ENCODE data around the gene PDZD2. TPM values are rescaled to one million over a fixed set of nuclear protein-coding genes. Genes with fewer than 3 reads are reported as not detected.
A peak's percentile ranks its signal among the peaks of the same experiment; 100 is the strongest.

The PDZD2 gene
- total RNA-seq, 4 donors from 2014 or later: 13.7 to 26.7 (median 24.1) TPM

DNA sequence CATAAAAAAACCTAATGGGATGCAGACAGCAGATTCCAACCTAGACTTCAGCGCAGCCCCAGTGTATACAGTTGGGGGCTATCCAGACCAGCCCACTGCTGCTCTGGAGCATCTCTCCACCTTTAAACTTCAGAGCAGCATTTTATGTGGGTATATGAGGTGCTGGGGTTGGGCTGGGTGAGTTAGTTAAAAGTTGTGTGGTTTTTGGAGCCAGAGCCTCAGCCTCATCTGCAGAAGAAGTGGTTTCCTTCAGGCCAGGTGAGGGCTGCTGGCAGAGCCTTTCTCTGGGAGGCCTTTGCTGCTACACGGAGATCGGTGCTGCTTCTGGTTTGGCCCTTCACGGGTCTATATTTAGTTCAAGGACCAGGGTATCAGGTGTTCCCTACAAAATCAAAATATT, 228.3 kb downstream of the PDZD2 start:
- Histone ChIP-seq H3K4me3 (no peak overlapping the region), H3K27me3 (peaks cover 0 to 3% (median 0%) of the 10 kb centered on the region in 4 donors), H3K27ac (no peak overlapping the region), H3K36me3 (no peaks in the 10 kb centered on the region), H3K4me1 (peaks cover 0 to 9% (median 0%) of the 10 kb centered on the region in 3 donors), H3K9me3 (no peaks in the 10 kb centered on the region)
- DNase-seq: no peak
- no peak for TF ChIP-seq CTCF (IDR thresholded peaks at IDR 0.05)
- no peak for TF ChIP-seq POLR2A (IDR thresholded peaks at IDR 0.05)
- intact Hi-C loops (cut with DNase I): no loop called here
- WGBS, 2 donors: 54 to 93% methylated on average over 4 of the region's 4 CpGs

DNA sequence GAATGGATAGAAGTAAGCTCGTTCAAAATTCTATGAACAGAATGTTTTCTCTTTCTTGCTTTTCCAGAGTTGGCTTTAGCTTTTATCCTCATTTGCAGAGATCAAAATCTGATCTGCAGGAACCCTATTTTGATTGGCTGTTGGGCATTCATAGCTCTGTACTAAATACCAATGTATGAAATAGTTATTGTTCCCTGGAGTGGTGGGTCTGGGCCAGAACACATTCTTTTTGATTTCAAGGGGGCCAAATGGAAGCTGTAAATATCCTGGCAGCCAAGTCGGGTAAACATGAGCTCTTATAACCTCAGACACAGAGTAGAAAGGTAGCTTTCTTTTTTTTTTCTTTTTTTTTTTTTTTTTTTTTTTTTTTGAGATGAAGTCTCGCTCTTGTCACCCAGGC, 241.5 kb downstream of the PDZD2 start:
- no peak for DNase-seq
- Histone ChIP-seq H3K36me3 (no peaks in the 10 kb centered on the region), H3K4me1 (peaks cover 0 to under 1% (median 0%) of the 10 kb centered on the region in 3 donors), H3K4me3 (no peak overlapping the region), H3K9me3 (no peaks in the 10 kb centered on the region), H3K27ac (no peak overlapping the region), H3K27me3 (no peaks in the 10 kb centered on the region)
- TF ChIP-seq CTCF (IDR thresholded peaks at IDR 0.05) (no peak), POLR2A (IDR thresholded peaks at IDR 0.05) (no peak)
- WGBS, 2 donors: 89 to 92% methylated on average over 2 of the region's 3 CpGs
- intact Hi-C loops (cut with DNase I): no loop called here

GRCh38 chr5:31884896-31885295, 246.0 kb downstream of the PDZD2 start:
- Histone ChIP-seq H3K4me1 (peaks cover 0 to 33% (median 0%) of the 10 kb centered on the region in 3 donors), H3K27ac (no peak overlapping the region), H3K9me3 (no peaks in the 10 kb centered on the region), H3K27me3 (no peaks in the 10 kb centered on the region), H3K4me3 (no peak overlapping the region), H3K36me3 (no peaks in the 10 kb centered on the region)
- WGBS, 2 donors: 45 to 59% methylated on average over 5 of the region's 5 CpGs
- intact Hi-C loops (cut with DNase I): no loop called here
- TF ChIP-seq CTCF (IDR thresholded peaks at IDR 0.05) (no peak), POLR2A (IDR thresholded peaks at IDR 0.05) (no peak)
- no peak for DNase-seq

- H3K4me1 ChIP-seq: peaks cover 0 to 46% (median 0%) of the 10 kb centered on the region in 3 donors
- no peaks in the 10 kb centered on the region for H3K36me3 ChIP-seq
- H3K27me3 ChIP-seq: no peaks in the 10 kb centered on the region
- peak overlapping the region in 1 of 4 donors; percentile 13 for H3K27ac ChIP-seq
- intact Hi-C loops (cut with DNase I): no loop called here
- no peak overlapping the region for H3K4me3 ChIP-seq
- H3K9me3 ChIP-seq: no peaks in the 10 kb centered on the region
- TF ChIP-seq CTCF (IDR thresholded peaks at IDR 0.05) (no peak), POLR2A (IDR thresholded peaks at IDR 0.05) (no peak)
- DNase-seq: no peak
- 40 to 42% methylated on average over 3 to 4 of the region's 4 CpGs for WGBS, 2 donors
Measured at GRCh38 chr5:31886206-31886605, 247.3 kb downstream of the PDZD2 start.

GRCh38 chr5:31887556-31887955, 248.6 kb downstream of the PDZD2 start:
- TF ChIP-seq CTCF (IDR thresholded peaks at IDR 0.05) (no peak), POLR2A (IDR thresholded peaks at IDR 0.05) (no peak)
- no peaks in the 10 kb centered on the region for H3K36me3 ChIP-seq
- intact Hi-C loops (cut with DNase I): no loop called here
- H3K9me3 ChIP-seq: no peaks in the 10 kb centered on the region
- 75 to 84% methylated on average over 7 of the region's 7 CpGs for WGBS, 2 donors
- no peak for DNase-seq
- no peak overlapping the region for H3K4me3 ChIP-seq
- H3K27ac ChIP-seq: peak overlapping the region in 1 of 4 donors; percentile 5
- H3K4me1 ChIP-seq: peaks cover 0 to 46% (median 0%) of the 10 kb centered on the region in 3 donors
- no peaks in the 10 kb centered on the region for H3K27me3 ChIP-seq
